Subcutaneous adipose tissue (tissue), 4 donors: ENCODE data around the gene TYMP. TPM values are rescaled to one million over a fixed set of nuclear protein-coding genes. Genes with fewer than 3 reads are reported as not detected.

Experiments
- total RNA-seq, 4 donors: library from RNA; depleted of rRNA; stranded (reverse); fragments of >200 nt; gene quantifications; one replicate each; pipeline ENCODE4 v1.1.0, GENCODE V29; 2016
- TF ChIP-seq, protein P1 (sequence below): fragments of 450-650 bp; IDR thresholded peaks from one replicate; pipeline ENCODE4 v1.5.1; 2016; ENCODE audit warnings: low read depth, mild to moderate bottlenecking, control low read depth, antibody characterized with exemption, moderate library complexity

The TYMP gene
- total RNA-seq, 4 donors from 2014 or later: 28.9 to 129 (median 108) TPM

DNA sequence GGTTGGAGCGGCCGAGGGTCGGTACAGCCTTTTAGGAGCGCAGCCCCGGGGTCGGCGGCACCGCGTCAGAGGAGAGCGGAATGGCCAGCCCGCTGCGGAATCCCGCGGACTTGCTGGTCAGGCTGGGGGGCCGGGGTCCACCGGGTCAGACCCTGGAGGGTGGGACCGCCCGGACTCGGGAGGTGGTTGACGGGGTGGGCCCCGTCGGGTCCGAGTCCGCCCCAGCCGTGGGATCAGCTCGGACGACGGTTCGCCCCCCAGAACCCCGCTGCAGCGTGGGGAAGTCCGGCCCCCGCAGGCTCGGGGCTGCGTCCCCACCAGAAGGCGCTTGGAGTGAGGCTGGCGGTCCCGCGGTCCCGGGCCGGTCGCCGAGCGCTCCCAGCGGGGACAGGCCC, 48.8 kb downstream of the TYMP start:
- TF ChIP-seq, protein P1, sequence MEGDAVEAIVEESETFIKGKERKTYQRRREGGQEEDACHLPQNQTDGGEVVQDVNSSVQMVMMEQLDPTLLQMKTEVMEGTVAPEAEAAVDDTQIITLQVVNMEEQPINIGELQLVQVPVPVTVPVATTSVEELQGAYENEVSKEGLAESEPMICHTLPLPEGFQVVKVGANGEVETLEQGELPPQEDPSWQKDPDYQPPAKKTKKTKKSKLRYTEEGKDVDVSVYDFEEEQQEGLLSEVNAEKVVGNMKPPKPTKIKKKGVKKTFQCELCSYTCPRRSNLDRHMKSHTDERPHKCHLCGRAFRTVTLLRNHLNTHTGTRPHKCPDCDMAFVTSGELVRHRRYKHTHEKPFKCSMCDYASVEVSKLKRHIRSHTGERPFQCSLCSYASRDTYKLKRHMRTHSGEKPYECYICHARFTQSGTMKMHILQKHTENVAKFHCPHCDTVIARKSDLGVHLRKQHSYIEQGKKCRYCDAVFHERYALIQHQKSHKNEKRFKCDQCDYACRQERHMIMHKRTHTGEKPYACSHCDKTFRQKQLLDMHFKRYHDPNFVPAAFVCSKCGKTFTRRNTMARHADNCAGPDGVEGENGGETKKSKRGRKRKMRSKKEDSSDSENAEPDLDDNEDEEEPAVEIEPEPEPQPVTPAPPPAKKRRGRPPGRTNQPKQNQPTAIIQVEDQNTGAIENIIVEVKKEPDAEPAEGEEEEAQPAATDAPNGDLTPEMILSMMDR: no peak

DNA sequence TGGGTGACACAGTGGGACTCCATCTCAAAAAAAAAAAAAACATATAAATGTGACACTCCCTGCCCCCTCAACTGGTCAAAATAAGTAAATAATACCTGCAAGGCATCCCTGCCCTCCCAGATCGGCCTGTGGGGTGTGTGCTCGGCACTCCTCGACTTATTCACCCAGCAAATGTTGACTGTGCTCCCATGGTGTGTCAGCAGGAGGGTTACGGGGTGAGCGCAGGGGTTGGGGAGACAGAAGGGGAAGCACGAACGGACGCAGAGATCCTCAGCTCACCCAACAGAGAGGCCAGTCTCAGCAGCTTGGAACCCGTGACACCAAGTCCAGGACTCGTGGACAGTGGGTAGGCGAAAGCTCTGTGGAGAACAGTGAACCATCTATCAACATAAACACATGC, 50.1 kb downstream of the TYMP start:
- TF ChIP-seq, protein P1: no peak

DNA sequence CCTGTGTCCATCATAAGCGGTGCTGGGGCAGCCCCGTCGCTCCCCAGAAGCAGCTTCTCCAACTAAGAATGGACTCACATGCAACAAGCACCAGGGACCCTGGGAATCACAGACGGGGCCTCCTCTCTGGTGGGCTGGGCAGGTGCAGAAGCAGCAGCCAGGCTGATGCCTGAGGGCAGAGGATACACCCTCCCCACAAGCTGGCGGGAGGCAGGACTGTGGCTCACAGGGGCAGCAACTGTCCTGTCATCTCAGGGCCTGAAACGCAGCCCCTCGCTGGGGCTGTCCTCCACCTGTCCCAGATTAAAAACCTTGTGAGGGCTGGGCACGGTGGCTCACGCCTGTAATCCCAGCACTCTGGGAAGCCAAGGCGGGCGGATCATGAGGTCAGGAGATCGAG, 51.9 kb downstream of the TYMP start:
- TF ChIP-seq, protein P1: no peak

DNA sequence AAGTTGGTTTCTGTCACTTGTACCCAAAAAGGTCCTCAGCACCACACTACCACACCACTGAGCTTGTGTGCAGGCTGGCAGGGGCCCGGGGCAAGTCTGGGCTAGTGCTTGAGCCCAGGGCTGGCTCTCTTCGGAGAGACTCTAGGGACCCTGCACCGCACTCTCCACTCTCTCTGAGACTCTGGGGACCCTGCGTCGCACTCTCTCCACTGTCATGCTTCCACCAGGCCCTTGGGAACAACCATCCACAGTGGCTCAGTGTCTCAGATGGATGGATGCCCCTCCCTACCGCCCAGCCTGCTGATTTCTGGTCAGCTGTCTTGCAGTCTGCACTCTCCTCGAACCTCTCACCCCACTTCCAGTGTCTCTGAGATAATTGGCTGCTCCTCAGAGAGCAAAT, 52.9 kb downstream of the TYMP start:
- TF ChIP-seq, protein P1: no peak

Other genes with a start within 250 kb of the TYMP start
- gene PLXNB2, start 222.4 kb downstream of the TYMP start, total RNA-seq: 100 to 1,000 TPM in 2 of 4 donors, 10 to 100 TPM in 2; 59.2 to 128 (median 97.0) TPM
- 1 to 10 TPM; 1.5 to 4.0 (median 1.9) TPM for gene DENND6B, start 203.0 kb downstream of the TYMP start, total RNA-seq
- gene PPP6R2, start 186.7 kb downstream of the TYMP start, total RNA-seq: 10 to 100 TPM; 23.8 to 86.3 (median 37.0) TPM
- 10 to 100 TPM; 19.9 to 66.1 (median 26.7) TPM for gene SBF1, start 55.0 kb downstream of the TYMP start, total RNA-seq
- not detected for gene ADM2, start 48.5 kb downstream of the TYMP start, total RNA-seq
- gene MIOX, start 43.2 kb downstream of the TYMP start, total RNA-seq: not detected
- gene LMF2, start 22.3 kb downstream of the TYMP start, total RNA-seq: 10 to 100 TPM; 24.1 to 76.3 (median 37.0) TPM
- 10 to 100 TPM; 15.3 to 55.6 (median 27.8) TPM for gene NCAPH2, start 21.8 kb downstream of the TYMP start, total RNA-seq
- gene SCO2, start 4.4 kb downstream of the TYMP start, total RNA-seq: 10 to 100 TPM in 1 of 4 donors, 1 to 10 TPM in 3; 1.5 to 10.7 (median 8.3) TPM
- gene KLHDC7B, start 15.9 kb upstream of the TYMP start, total RNA-seq: not detected
- 1 to 10 TPM in 2 of 4 donors, not detected in 2; 2.2 to 3.3 TPM for gene SYCE3, start 32.9 kb upstream of the TYMP start, total RNA-seq
- gene CPT1B, start 48.4 kb upstream of the TYMP start, total RNA-seq: 10 to 100 TPM in 2 of 4 donors, 1 to 10 TPM in 2; 7.8 to 20.3 (median 10.8) TPM
- gene CHKB, start 52.8 kb upstream of the TYMP start, total RNA-seq: 10 to 100 TPM; 44.7 to 80.3 (median 51.3) TPM
- 1 to 10 TPM in 1 of 4 donors, under 1 TPM in 2, not detected in 1; 0.19 to 1.1 (median 0.51) TPM for gene MAPK8IP2, start 70.8 kb upstream of the TYMP start, total RNA-seq
- gene ARSA, start 98.1 kb upstream of the TYMP start, total RNA-seq: 10 to 100 TPM; 19.9 to 56.1 (median 32.4) TPM
- 10 to 100 TPM in 3 of 4 donors, 1 to 10 TPM in 1; 5.1 to 87.2 (median 15.2) TPM for gene SHANK3, start 142.8 kb upstream of the TYMP start, total RNA-seq
- gene ACR, start 208.2 kb upstream of the TYMP start, total RNA-seq: 1 to 10 TPM in 2 of 4 donors, not detected in 2; 1.3 to 1.5 TPM